Measurements from ENCODE around the gene IZUMO1. TPM values are rescaled to one million over a fixed set of nuclear protein-coding genes. Genes with fewer than 3 reads are reported as not detected.
"Not testable (repeated sequence)": the region's sequence is repeated elsewhere in the genome, so short reads cannot be mapped to it uniquely, and the experiment has no call there.

Gene IZUMO1
- total RNA-seq, 1 donor from 2014 or later: 0.73 TPM

DNA sequence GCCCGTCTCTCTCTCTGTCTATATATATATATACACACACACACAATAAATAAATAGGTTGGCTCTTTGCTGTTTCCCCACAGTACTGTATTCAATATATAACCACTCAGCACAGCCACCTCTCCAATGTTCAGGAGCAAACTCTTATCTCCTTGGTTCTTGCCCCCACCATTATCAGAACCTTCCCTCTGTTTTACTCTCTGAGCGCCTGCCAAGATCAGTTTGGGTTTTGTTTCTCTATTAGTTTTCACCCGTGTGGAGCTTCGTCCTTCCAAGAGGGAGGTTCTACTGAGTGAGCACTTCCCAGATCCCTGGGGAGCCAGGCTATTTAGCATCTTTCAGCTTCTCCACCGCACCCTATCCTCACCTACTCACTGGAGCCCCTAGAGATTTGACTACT is 19.1 kb upstream of the IZUMO1 start:
- intact Hi-C loops (cut with DNase I); DNase-seq; ATAC-seq (ENCODE audit: poor library complexity): not testable (repeated sequence)

GRCh38 chr19:48760504-48761205 is 13.9 kb upstream of the IZUMO1 start:
- no peak for DNase-seq
- no peak for ATAC-seq (ENCODE audit: poor library complexity)
- intact Hi-C loops (cut with DNase I): no loop called here

DNA sequence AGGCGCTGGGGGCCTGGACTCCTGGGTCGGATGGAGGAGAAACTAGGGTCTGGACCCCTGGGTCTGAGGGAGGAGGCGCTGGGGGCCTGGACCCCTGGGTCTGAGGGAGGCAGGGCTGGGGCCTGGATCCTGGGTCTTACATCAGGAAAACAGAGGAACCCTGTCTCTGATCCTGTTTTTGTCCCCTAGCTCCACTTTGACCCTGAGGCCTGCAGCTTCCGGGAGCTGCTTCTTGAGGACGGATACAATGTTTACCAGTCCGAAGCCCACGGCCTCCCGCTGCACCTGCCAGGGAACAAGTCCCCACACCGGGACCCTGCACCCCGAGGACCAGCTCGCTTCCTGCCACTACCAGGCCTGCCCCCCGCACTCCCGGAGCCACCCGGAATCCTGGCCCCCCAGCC is 11.0 kb upstream of the IZUMO1 start:
- intact Hi-C loops (cut with DNase I): no loop called here
- DNase-seq: no peak
- ATAC-seq (ENCODE audit: poor library complexity): no peak

- intact Hi-C loops (cut with DNase I): no loop called here
- DNase-seq (no peak), ATAC-seq (ENCODE audit: poor library complexity) (no peak)
These were observed 10.5 kb upstream of the IZUMO1 start for GRCh38 chr19:48757089-48757675.

GRCh38 chr19:48756686-48757085 is 10.0 kb upstream of the IZUMO1 start:
- ATAC-seq (ENCODE audit: poor library complexity) (no peak), DNase-seq (no peak)
- intact Hi-C loops (cut with DNase I): no loop called here

- DNase-seq (no peak), ATAC-seq (ENCODE audit: poor library complexity) (no peak)
- intact Hi-C loops (cut with DNase I): no loop called here
These were observed 9.5 kb upstream of the IZUMO1 start for GRCh38 chr19:48756212-48756611.

- DNase-seq: no peak
- intact Hi-C loops (cut with DNase I): no loop called here
- ATAC-seq (ENCODE audit: poor library complexity): no peak
These were observed 9.1 kb upstream of the IZUMO1 start for GRCh38 chr19:48755787-48756186.

DNA sequence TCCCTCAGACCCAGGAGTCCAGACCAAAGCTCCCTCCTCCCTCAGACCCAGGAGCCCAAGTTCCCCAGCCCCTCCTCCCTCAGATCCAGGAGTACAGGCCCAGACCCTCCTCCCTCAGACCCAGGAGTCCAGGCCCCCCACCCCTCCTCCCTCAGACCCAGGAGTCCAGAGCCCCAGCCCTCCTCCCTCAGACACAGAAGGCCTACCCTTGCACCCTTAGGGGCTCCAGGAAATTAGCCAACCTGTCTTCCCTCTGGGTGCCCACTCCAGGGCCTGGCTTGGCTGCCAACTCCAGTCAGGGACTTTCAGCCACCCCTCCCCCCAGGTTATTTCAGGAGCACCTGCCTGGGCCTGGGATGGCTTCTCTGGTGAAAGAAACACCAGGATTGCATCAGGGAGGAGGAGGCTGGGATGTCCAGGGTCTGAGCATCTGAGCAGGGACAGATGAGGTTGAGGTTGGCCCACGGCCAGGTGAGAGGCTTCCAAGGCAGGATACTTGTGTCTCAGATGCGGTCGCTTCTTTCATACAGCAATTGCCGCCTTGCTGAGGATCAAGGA is 8.5 kb upstream of the IZUMO1 start, which contains the start of gene FGF21:
FGF21 (plus strand) TSS at position 441 of the 558 bp plus-strand sequence. CDS start 713 bp downstream, outside the sequence.
- DNase-seq (no peak), ATAC-seq (ENCODE audit: poor library complexity) (no peak)
- intact Hi-C loops (cut with DNase I): no loop called here

DNA sequence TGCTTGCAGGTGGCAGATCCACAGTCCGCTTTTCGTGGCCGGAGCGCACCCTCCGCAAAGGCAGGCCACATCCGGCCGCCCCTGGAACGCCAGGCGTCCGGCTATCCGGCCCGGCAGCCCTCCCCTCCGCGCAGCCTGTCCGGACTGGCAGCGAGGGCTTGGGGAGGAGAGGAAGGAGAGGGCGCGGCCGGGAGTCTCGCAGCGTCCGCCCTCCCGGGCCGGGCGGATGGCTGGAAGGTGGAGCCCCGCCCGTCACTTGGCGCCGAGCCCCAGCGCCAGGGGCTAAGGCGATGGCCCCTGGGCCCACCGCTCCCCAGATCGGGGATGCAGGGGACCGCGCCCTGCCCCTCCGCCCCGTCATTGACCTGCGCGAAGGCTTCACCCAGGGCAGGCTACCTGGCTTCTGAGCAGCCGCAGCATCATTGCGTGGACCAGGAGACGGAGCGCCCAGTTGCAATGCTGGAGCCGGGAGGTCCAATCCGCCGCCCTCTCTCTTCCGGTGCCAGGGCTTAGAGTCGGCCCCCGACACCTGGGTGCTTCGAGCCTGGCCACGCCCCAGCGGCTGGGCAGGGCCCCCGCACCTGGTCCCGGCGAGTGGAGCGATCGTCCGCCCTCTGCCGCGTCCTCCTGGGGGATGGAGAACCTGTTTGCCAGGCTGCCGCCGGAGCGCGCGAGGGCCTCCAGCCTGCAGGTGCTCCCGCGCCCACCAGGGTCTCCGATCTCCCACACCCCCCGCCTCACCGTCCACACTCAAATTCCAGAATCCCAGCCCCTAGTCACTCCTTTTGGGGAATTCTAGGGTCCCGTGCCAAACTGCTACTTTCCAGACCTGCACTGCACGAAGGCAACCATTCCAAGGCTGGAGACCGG is 6.0 kb upstream of the IZUMO1 start, which contains the start of gene FUT1:
FUT1 (minus strand) TSS at position 146 of the 870 bp plus-strand sequence. CDS start 1,360 bp downstream, outside the sequence.
- ATAC-seq (ENCODE audit: poor library complexity) (peak; percentile 79), DNase-seq (peak; percentile 82)
- intact Hi-C loops (cut with DNase I): no loop called here

DNA sequence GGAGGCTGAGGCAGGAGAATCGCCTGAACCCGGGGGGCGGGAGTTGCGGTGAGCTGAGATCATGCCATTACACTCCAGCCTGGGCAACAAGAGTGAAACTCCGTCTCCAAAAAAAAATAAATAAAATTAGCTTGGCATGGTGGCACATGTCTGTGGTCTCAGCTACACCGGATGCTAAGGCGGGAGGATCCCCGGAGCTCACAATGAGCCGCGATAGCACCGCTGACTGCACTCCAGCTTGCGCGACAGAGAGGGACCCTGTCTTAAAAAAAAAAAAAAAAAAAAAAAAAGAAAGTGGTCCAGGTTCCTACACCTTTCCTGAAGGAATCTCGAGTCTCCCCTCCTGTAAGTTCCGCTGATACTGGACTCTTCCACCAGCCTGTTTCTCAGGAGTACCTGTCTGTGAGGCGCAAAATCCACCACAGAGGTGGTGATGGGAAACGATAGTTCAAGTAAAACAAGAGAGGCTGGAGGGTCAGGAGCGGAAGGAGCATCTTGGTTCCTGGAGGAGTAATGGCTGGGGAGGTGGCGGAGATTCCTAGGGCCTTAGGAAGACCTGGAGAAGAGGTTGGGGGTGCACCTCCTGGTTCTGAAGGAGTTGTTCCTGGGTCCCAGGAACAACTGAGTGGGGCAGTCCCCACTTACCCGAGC is 5.3 kb upstream of the IZUMO1 start:
- DNase-seq (no peak), ATAC-seq (ENCODE audit: poor library complexity) (no peak)
- intact Hi-C loops (cut with DNase I): no loop called here

DNA sequence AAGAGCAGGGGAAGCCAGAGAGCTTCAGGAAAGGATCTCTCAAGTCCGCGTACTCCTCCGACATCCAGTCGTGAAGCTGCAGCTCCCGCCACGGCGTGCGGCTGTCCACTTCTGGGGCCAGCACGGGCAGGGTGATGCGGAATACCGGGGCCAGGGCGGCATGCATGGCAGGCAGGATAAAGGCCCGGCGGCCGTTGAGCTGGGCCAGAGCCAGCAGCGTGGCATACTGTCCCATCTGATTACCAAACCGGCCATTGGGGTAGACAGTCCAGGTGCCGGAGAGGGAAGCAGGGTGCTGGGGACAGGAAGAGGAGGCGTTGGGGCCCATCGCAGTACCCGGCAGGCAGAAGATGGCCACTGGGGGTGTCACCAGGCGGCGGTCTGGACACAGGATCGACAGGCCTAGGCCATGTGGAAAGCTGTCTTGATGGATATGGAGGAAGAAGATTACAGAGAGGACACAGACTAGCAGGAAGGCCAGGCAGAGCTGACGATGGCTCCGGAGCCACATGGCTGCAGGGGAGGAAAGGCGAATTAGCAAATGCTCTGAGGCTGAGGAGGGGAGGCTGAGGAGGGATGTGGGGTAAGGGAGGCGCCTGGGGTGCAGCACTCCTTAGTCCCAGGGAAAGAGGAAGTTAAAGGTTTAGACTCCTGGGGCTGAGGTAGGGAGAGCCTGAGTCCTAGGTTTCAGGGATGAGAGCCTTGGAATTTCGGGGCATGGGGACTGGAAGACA is 4.2 kb upstream of the IZUMO1 start:
- ATAC-seq (ENCODE audit: poor library complexity): no peak
- DNase-seq: no peak
- intact Hi-C loops (cut with DNase I): no loop called here

DNA sequence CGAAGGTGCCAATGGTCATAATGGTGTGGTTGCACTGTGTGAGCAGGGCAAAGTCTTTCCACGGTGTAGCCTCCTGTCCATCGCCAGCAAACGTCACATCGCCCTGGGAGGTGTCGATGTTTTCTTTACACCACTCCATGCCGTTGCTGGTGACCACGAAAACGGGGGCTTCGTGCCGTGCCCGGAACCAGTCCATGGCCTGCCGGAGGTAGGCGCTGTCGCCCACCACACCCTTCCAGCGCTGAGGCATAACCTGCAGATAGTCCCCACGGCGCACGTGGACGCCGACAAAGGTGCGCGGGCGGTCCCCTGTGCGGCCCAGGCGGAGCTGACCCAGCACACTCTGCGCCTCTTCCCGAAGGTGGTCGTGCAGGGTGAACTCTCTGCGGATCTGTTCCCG is 3.6 kb upstream of the IZUMO1 start:
- DNase-seq: no peak
- ATAC-seq (ENCODE audit: poor library complexity): no peak
- intact Hi-C loops (cut with DNase I): no loop called here

GRCh38 chr19:48749571-48750198 is 3.0 kb upstream of the IZUMO1 start:
- intact Hi-C loops (cut with DNase I): no loop called here
- ATAC-seq (ENCODE audit: poor library complexity): no peak
- no peak for DNase-seq

- ATAC-seq (ENCODE audit: poor library complexity) (no peak), DNase-seq (peak; percentile 9)
- intact Hi-C loops (cut with DNase I): no loop called here
These were observed 599 bp downstream of the IZUMO1 start for GRCh38 chr19:48746110-48746509.

DNA sequence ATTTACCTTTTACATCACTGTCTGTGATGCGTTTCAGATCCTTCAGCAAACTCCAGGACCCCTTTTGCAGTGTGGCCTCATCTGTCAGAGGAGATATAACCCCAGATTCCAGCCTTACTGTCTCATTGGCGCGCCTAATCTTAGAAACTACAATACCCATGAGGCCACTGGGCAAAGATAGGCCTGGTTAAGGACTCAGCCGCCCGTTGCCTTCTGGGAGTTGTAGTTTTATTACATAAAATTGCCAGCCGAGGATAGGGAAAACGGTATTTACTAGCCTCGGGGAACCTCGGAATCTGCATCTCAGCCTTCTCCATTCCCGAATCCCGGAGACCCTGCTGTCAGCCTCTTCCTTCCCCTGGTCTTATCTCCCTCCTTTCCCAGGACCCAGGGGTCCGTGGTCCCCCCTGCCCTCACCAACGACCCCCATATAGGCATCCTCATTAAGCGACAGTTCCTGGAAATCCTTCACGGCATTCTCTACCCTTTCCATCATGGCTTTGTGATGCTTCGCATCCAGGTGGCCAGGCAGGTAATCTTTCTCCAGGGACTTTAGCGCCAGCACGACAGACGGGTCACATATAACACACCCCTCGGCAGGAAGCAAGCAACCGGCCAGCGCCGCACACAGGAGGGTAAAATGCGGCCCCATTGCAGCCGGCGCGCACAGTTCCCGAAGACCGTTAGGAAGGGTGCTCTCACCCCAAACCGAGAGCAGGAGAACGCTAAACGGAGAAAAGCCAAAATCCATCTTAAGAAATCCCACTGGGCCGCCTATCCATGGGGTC is 1.3 kb downstream of the IZUMO1 start:
- DNase-seq: peak; percentile 60
- intact Hi-C loops (cut with DNase I): no loop called here
- ATAC-seq (ENCODE audit: poor library complexity): peak; percentile 61

DNA sequence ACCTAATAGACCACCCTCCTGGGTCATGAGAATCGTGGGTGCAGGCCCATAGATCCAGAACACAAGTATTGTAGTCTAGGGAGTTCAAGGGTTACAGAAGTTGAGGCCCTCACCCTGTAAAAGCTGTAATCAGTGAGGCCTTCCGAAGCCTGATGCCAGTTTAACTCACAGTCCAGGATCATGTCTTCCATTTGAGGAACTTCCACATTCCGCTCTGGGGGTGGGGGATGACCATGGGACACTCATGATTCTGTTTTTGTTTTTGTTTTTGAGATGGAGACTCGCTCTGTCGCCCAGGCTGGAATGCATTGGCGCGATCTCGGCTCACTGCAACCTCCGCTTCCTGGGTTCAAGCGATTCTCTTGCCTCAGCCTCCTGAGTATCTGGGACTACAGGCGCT is 4.6 kb downstream of the IZUMO1 start:
- ATAC-seq (ENCODE audit: poor library complexity) (no peak), DNase-seq (no peak)
- intact Hi-C loops (cut with DNase I): no loop called here
